Calu3 (cell line): ENCODE results near the gene CLPTM1. TPM values are rescaled to one million over a fixed set of nuclear protein-coding genes. Genes with fewer than 3 reads are reported as not detected.

Experiments used
- BruUV-seq: library from RNA; stranded (reverse); fragments of 400-500 nt; replicated peaks from 2 replicates; lab custom pipeline; 2021; lab: Mats Ljungman, UMichigan
- CTCF ChIA-PET: fragments of 300-600 bp; sonication (Branson Sonifier 250); formaldehyde crosslinking; loops from one replicate; lab custom pipeline; 2022; ENCODE audit warnings: antibody characterized with exemption; lab: Charles Lee
- DNase-seq: peaks from one replicate; pipeline ENCODE4 v3.0.0; 2022
- H3K27ac Mint-ChIP-seq: one replicate; pipeline ENCODE4 v1.8.0; 2022; ENCODE audit warnings: mixed read lengths; ENCODE audit not compliant: unreplicated experiment
- H3K27me3 Mint-ChIP-seq: one replicate; pipeline ENCODE4 v1.8.0; 2022; ENCODE audit warnings: mixed read lengths; ENCODE audit not compliant: unreplicated experiment
- H3K36me3 Mint-ChIP-seq: one replicate; pipeline ENCODE4 v1.8.0; 2022; ENCODE audit warnings: mild to moderate bottlenecking, moderate library complexity, mixed read lengths; ENCODE audit not compliant: insufficient read depth, unreplicated experiment
- H3K4me1 Mint-ChIP-seq: one replicate; pipeline ENCODE4 v1.8.0; 2022; ENCODE audit warnings: mild to moderate bottlenecking, low read depth, mixed read lengths; ENCODE audit not compliant: unreplicated experiment
- H3K4me3 Mint-ChIP-seq: one replicate; pipeline ENCODE4 v1.8.0; 2022; ENCODE audit warnings: mild to moderate bottlenecking, low read depth, moderate library complexity, mixed read lengths; ENCODE audit not compliant: unreplicated experiment
- H3K9me3 Mint-ChIP-seq: one replicate; pipeline ENCODE4 v1.8.0; 2022; ENCODE audit warnings: low read depth, mixed read lengths; ENCODE audit not compliant: unreplicated experiment
- CTCF ChIP-seq: fragments of 200-600 bp; IDR thresholded peaks from one replicate; pipeline ENCODE4 v1.8.0; 2022; ENCODE audit warnings: antibody characterized with exemption; ENCODE audit not compliant: unreplicated experiment
- intact Hi-C: fragments of 100-400 bp; cut with micrococcal nuclease; formaldehyde crosslinking; loops from one replicate; pipeline ENCODE4 v1.10.0; 2022; ENCODE audit not compliant: unreplicated experiment
- total RNA-seq: library from RNA; stranded (reverse); gene quantifications from 2 replicates; pipeline ENCODE4 v1.2.3, GENCODE V29; 2022

CLPTM1 gene
- total RNA-seq, 1 experiment from 2014 or later, result 183 TPM

GRCh38 chr19:45027371-45027770 is 72.2 kb downstream of the CLPTM1 start:
- BruUV-seq, result no TSS peak
- TF ChIP-seq CTCF, result no peak
- Mint-ChIP-seq H3K4me1 (no peaks in the 10 kb centered on the region), H3K27ac (no peak overlapping the region), H3K9me3 (no peaks in the 10 kb centered on the region), H3K4me3 (no peak overlapping the region), H3K36me3 (peaks cover 54% of the 10 kb centered on the region), H3K27me3 (no peaks in the 10 kb centered on the region)
- DNase-seq, result no peak
- intact Hi-C loops, result no loop called here
- CTCF ChIA-PET, result interaction anchor here (1.2 kb wide), 1 partner anchor 11 kb away, joined by 3 read pairs; the partner anchor contains the start of gene CLASRP

- CTCF ChIA-PET, result no interaction called here
- Mint-ChIP-seq H3K4me1 (no peaks in the 10 kb centered on the region), H3K36me3 (peaks cover 62% of the 10 kb centered on the region), H3K27ac (no peak overlapping the region), H3K27me3 (no peaks in the 10 kb centered on the region), H3K9me3 (no peaks in the 10 kb centered on the region), H3K4me3 (no peak overlapping the region)
- intact Hi-C loops, result no loop called here
- BruUV-seq, result no TSS peak
- no peak for DNase-seq
- TF ChIP-seq CTCF, result no peak
Measured at GRCh38 chr19:45030825-45031224, 75.6 kb downstream of the CLPTM1 start.

- no peaks in the 10 kb centered on the region for H3K9me3 Mint-ChIP-seq
- no peak for DNase-seq
- H3K4me3 Mint-ChIP-seq, result no peak overlapping the region
- TF ChIP-seq CTCF, result no peak
- intact Hi-C loops, result no loop called here
- no peaks in the 10 kb centered on the region for H3K4me1 Mint-ChIP-seq
- no peaks in the 10 kb centered on the region for H3K27me3 Mint-ChIP-seq
- peaks cover 55% of the 10 kb centered on the region for H3K36me3 Mint-ChIP-seq
- CTCF ChIA-PET, result interaction anchor here (0.6 kb wide), 2 partner anchors 33 to 49 kb away, joined by 3 read pairs; no protein-coding TSS in a partner anchor
- BruUV-seq, result no TSS peak
- H3K27ac Mint-ChIP-seq, result no peak overlapping the region
Measured at GRCh38 chr19:45032421-45032820, 77.2 kb downstream of the CLPTM1 start.

GRCh38 chr19:45035755-45036154 is 80.6 kb downstream of the CLPTM1 start:
- Mint-ChIP-seq H3K36me3 (peaks cover 73% of the 10 kb centered on the region), H3K4me1 (peaks cover 15% of the 10 kb centered on the region), H3K9me3 (no peaks in the 10 kb centered on the region), H3K4me3 (no peak overlapping the region), H3K27me3 (no peaks in the 10 kb centered on the region), H3K27ac (no peak overlapping the region)
- no peak for DNase-seq
- CTCF ChIA-PET, result no interaction called here
- TF ChIP-seq CTCF, result no peak
- intact Hi-C loops, result no loop called here
- BruUV-seq, result no TSS peak
